ENCODE data around the gene ZMIZ1. TPM values are rescaled to one million over a fixed set of nuclear protein-coding genes. Genes with fewer than 3 reads are reported as not detected.

The ZMIZ1 gene
- total and polyA plus RNA-seq, 2 donors (not counting 1 experiment from before 2014, with no cell fraction given) = 6.3 to 30.6 TPM

- peaks cover 12% of the 10 kb centered on the region for H3K4me1 ChIP-seq (ENCODE audit: control insufficient read depth, extremely low read depth, insufficient read depth, low read length)
- no peak for DNase-seq (ENCODE audit: low read depth in 2 of 2)
- no peak overlapping the region for H3K9ac ChIP-seq (ENCODE audit: insufficient read depth, low read length)
- no peak overlapping the region for H3K27ac ChIP-seq (ENCODE audit: insufficient read depth, low read length)
- no peak overlapping the region for H2AFZ ChIP-seq (ENCODE audit: low read length)
- TF ChIP-seq CTCF (conservative IDR thresholded peaks at IDR 0.05 in 1 of 2, IDR thresholded peaks at IDR 0.05 in 1 of 2; ENCODE audit: low read depth in 1 of 2, low read length in 2 of 2) = no peak
- TF ChIP-seq EZH2 (IDR thresholded peaks at IDR 0.05; ENCODE audit: low read length, missing control alignments) = no peak
- H3K27me3 ChIP-seq (ENCODE audit: control insufficient read depth, insufficient read depth, low read length) = no peaks in the 10 kb centered on the region
- H3K9me3 ChIP-seq (ENCODE audit: control insufficient read depth, insufficient read depth, low read depth, low read length) = no peaks in the 10 kb centered on the region
- H3K36me3 ChIP-seq (ENCODE audit: control insufficient read depth, insufficient read depth, low read length) = peaks cover 19% of the 10 kb centered on the region
- H3K79me2 ChIP-seq (ENCODE audit: control insufficient read depth, insufficient read depth, low read length) = peaks cover 31% of the 10 kb centered on the region
- no peak overlapping the region for H3K4me3 ChIP-seq (replicated peaks in 1 of 4; ENCODE audit: control extremely low read depth in 1 of 4, insufficient read depth in 1 of 4, low read depth in 3 of 4, low read length in 4 of 4)
- H3K4me2 ChIP-seq (ENCODE audit: extremely low read depth, insufficient read depth, low read length) = no peak overlapping the region
- H4K20me1 ChIP-seq (ENCODE audit: control insufficient read depth, extremely low read depth, insufficient read depth, low read length) = no peaks in the 10 kb centered on the region
These were observed 97.6 kb downstream of the ZMIZ1 start for GRCh38 chr10:79166312-79166721.

GRCh38 chr10:79166741-79167140 is 98.0 kb downstream of the ZMIZ1 start:
- Histone ChIP-seq H3K27ac (ENCODE audit: insufficient read depth, low read length) (no peak overlapping the region), H3K4me3 (replicated peaks in 1 of 4; ENCODE audit: control extremely low read depth in 1 of 4, insufficient read depth in 1 of 4, low read depth in 3 of 4, low read length in 4 of 4) (no peak overlapping the region), H3K79me2 (ENCODE audit: control insufficient read depth, insufficient read depth, low read length) (peaks cover 27% of the 10 kb centered on the region), H3K27me3 (ENCODE audit: control insufficient read depth, insufficient read depth, low read length) (no peaks in the 10 kb centered on the region), H3K4me1 (ENCODE audit: control insufficient read depth, extremely low read depth, insufficient read depth, low read length) (peaks cover 10% of the 10 kb centered on the region), H3K9ac (ENCODE audit: insufficient read depth, low read length) (no peak overlapping the region), H3K36me3 (ENCODE audit: control insufficient read depth, insufficient read depth, low read length) (peaks cover 22% of the 10 kb centered on the region), H3K9me3 (ENCODE audit: control insufficient read depth, insufficient read depth, low read depth, low read length) (no peaks in the 10 kb centered on the region), H3K4me2 (ENCODE audit: extremely low read depth, insufficient read depth, low read length) (no peak overlapping the region), H2AFZ (ENCODE audit: low read length) (no peak overlapping the region), H4K20me1 (ENCODE audit: control insufficient read depth, extremely low read depth, insufficient read depth, low read length) (no peaks in the 10 kb centered on the region)
- no peak for DNase-seq (ENCODE audit: low read depth in 2 of 2)
- TF ChIP-seq CTCF (conservative IDR thresholded peaks at IDR 0.05 in 1 of 2, IDR thresholded peaks at IDR 0.05 in 1 of 2; ENCODE audit: low read depth in 1 of 2, low read length in 2 of 2) (no peak), EZH2 (IDR thresholded peaks at IDR 0.05; ENCODE audit: low read length, missing control alignments) (no peak)

GRCh38 chr10:79167537-79167936 is 98.8 kb downstream of the ZMIZ1 start:
- Histone ChIP-seq H2AFZ (ENCODE audit: low read length) (no peak overlapping the region), H3K79me2 (ENCODE audit: control insufficient read depth, insufficient read depth, low read length) (peaks cover 19% of the 10 kb centered on the region), H3K36me3 (ENCODE audit: control insufficient read depth, insufficient read depth, low read length) (peaks cover 20% of the 10 kb centered on the region), H3K4me2 (ENCODE audit: extremely low read depth, insufficient read depth, low read length) (no peak overlapping the region), H3K27me3 (ENCODE audit: control insufficient read depth, insufficient read depth, low read length) (no peaks in the 10 kb centered on the region), H3K4me3 (replicated peaks in 1 of 4; ENCODE audit: control extremely low read depth in 1 of 4, insufficient read depth in 1 of 4, low read depth in 3 of 4, low read length in 4 of 4) (no peak overlapping the region), H3K9ac (ENCODE audit: insufficient read depth, low read length) (no peak overlapping the region), H4K20me1 (ENCODE audit: control insufficient read depth, extremely low read depth, insufficient read depth, low read length) (no peaks in the 10 kb centered on the region), H3K4me1 (ENCODE audit: control insufficient read depth, extremely low read depth, insufficient read depth, low read length) (peaks cover 8% of the 10 kb centered on the region), H3K9me3 (ENCODE audit: control insufficient read depth, insufficient read depth, low read depth, low read length) (no peaks in the 10 kb centered on the region), H3K27ac (ENCODE audit: insufficient read depth, low read length) (no peak overlapping the region)
- TF ChIP-seq EZH2 (IDR thresholded peaks at IDR 0.05; ENCODE audit: low read length, missing control alignments) (no peak), CTCF (conservative IDR thresholded peaks at IDR 0.05 in 1 of 2, IDR thresholded peaks at IDR 0.05 in 1 of 2; ENCODE audit: low read depth in 1 of 2, low read length in 2 of 2) (no peak)
- no peak for DNase-seq (ENCODE audit: low read depth in 2 of 2)

Data from fibroblast of lung (primary cell).